Retinal pigment epithelial cell (primary cell): ENCODE measurements around the gene RGS4.
"Not testable (repeated sequence)": the region's sequence is repeated elsewhere in the genome, so short reads cannot be mapped to it uniquely, and the experiment has no call there.

ENCODE experiments used
- DNase-seq: peaks from one replicate; pipeline ENCODE4 v3.0.0-alpha.2; 2010; ENCODE audit warnings: low read depth
- H3K4me3 ChIP-seq: 2 replicates; pipeline ENCODE4 v1.5.1; 2011; ENCODE audit warnings: mild to moderate bottlenecking, low read length, control low read depth, moderate library complexity
- TF ChIP-seq, protein P1 (sequence below): conservative IDR thresholded peaks from 2 replicates; pipeline ENCODE4 v1.5.1; 2011; ENCODE audit warnings: low read depth, low read length, control low read depth, inconsistent platforms

The RGS4 gene

DNA sequence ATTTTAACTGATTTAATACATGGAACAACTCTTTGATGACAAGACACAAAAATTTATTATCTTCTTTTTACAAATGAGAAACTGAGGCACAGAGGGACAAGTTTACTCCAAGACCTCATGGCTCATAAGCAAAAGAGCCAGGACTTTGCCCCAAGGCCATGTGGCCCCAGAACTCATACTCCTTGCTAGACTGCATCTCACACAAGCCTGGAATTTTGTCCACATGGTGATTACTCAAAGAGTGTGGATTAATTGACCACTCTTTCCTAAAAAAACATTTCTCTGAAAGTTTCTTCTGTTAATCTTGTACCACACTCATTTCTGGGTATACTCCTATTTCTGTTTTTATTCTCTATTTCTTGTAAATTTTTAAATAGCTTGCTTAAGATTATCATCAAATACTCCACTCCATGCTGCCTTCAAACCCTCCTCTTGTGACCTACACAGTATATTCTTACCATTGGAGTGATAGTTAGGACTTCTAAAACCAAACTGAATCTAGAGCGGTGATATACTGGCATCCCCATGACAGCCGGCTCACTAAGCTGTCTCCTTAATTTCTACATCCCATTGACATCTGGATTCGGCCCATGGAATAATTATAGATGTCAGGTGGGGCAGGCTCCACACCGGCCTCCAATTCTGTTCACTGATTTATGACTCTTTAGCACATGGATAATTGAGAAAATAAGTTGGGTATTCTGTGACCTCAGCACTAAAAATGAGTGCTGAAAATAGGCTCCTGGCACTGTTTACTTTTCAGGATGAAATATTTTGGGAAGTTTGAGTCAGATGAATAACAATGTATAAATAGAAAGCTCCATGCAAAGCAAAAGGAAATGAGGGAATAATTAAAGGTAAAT lies 16.1 kb downstream of the RGS4 start:
- TF ChIP-seq, protein P1, sequence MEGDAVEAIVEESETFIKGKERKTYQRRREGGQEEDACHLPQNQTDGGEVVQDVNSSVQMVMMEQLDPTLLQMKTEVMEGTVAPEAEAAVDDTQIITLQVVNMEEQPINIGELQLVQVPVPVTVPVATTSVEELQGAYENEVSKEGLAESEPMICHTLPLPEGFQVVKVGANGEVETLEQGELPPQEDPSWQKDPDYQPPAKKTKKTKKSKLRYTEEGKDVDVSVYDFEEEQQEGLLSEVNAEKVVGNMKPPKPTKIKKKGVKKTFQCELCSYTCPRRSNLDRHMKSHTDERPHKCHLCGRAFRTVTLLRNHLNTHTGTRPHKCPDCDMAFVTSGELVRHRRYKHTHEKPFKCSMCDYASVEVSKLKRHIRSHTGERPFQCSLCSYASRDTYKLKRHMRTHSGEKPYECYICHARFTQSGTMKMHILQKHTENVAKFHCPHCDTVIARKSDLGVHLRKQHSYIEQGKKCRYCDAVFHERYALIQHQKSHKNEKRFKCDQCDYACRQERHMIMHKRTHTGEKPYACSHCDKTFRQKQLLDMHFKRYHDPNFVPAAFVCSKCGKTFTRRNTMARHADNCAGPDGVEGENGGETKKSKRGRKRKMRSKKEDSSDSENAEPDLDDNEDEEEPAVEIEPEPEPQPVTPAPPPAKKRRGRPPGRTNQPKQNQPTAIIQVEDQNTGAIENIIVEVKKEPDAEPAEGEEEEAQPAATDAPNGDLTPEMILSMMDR, result no peak
- no peak for DNase-seq
- no peak overlapping the region for H3K4me3 ChIP-seq

DNA sequence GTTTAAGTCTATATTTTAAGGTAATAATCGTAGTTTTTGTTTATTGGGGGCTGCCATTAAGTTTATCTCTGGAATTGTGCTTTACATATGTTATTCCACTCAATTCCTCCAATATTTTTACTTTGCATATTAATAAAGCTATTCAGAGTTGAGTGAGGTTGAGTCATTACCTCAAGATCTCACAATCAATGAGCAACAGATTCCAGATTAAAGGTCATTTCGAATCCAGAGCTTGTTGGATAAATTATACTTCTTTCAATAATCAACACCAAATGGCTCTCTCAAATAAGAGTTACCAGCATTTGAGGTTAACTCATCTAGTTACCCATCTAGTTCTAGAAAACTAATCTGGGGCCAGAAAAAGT lies 16.7 kb downstream of the RGS4 start:
- no peak overlapping the region for H3K4me3 ChIP-seq
- DNase-seq, result no peak
- TF ChIP-seq, protein P1, result no peak

DNA sequence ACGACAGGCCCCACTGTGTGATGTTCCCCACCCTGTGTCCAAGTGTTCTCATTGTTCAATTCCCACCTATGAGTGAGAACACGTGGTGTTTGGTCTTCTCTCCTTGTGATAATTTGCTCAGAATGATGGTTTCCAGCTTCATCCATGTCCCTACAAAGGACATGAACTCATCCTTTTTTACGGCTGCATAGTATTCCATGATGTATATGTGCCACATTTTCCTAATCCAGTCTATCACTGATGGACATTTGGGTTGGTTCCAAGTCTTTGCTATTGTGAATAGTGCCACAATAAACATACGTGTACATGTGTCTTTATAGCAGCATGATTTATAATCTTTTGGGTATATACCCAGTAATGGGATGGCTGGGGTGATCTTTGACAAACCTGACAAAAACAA lies 20.0 kb downstream of the RGS4 start:
- not testable (repeated sequence) for H3K4me3 ChIP-seq, DNase-seq

- TF ChIP-seq, protein P1, result no peak
- no peak overlapping the region for H3K4me3 ChIP-seq
Measured at GRCh38 chr1:163090321-163090945, 21.3 kb downstream of the RGS4 start.

GRCh38 chr1:163093169-163093568 lies 24.0 kb downstream of the RGS4 start:
- DNase-seq, result no peak
- TF ChIP-seq, protein P1, result no peak

More at GRCh38 chr1:163090321-163090945, 21.3 kb downstream of the RGS4 start:
- DNase-seq, result no peak

DNA sequence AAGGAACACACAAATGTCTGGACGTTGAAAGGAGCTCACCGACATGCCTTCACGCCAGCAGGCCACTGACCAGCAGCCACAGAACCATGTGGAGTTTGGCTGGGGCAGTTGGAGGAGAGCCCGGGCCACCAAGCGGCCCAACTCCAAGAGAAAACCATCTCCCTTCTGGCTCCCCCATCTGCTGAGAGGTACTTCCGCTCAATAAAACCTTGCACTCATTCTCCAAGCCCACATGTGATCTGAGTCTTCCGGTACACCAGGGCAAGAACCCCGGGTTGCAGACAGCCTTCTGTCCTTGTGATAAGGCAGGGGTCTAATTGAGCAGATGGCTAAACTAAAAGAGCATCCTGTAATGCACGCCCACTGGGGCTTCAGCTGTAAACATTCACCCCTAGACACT lies 24.4 kb downstream of the RGS4 start:
- no peak overlapping the region for H3K4me3 ChIP-seq
- no peak for DNase-seq
- TF ChIP-seq, protein P1, result no peak

More at GRCh38 chr1:163093169-163093568, 24.0 kb downstream of the RGS4 start:
- no peak overlapping the region for H3K4me3 ChIP-seq

DNA sequence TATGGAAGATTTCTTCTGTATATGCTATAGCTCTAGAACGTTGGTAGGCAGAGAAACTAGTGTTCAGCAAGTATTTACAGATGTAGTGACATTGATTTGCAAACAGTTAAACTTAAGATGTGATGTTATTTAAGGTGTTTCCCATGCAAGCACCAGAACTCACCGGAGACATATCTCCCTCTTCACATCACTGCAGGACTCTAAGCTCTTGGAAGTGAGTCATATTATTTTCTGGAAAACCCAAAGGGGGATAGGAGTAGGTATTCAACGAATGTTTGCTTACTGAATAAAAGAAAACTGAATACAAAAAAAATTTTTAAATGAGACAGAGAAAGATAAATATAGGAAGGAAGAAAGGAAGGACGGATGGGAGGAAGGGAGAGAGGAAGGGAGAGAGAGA lies 25.0 kb downstream of the RGS4 start:
- TF ChIP-seq, protein P1, result no peak
- DNase-seq, result no peak
- no peak overlapping the region for H3K4me3 ChIP-seq
